ENCODE results near the gene VAT1.
"Not testable (repeated sequence)": the region's sequence is repeated elsewhere in the genome, so short reads cannot be mapped to it uniquely, and the experiment has no call there.

The VAT1 gene

DNA sequence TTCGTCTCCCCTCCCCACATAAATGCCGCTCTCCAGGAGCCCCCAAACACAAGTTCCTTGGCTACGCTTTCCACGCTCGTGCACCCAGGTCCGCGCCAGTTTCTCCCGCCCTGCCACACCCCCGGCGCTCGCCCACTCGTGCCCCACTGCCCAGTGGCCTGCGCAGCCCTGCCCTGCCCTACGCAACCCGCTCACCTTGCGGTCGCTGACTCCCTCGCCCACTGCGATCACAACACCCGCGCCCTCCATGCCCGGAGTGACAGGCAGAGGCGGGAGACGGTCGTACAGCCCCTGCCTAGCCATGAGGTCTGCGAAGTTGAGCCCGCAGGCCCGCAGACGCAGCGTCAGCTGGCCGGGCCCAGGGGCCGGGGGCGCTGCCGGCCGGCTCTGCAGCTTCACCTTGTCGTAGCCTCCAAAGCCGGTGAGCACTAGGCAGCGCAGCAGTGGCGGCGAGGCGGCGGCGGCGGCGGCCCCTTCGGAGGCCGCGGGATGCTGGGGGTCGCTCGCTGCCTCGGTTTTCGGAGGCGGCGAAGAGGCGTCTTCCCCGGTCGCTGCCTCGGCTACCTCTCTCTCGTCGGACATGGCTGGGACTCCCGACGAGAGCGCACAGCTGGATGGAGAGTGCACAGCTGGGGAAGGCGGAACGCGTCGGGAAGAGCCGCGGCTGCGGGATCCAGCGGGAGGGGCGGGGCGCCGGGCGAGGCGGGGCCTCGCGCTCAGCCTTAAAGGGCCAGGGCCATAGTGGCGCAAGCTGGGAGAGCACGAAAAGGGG is at the start of gene VAT1:
Gene VAT1, minus strand, starts transcription at position 645 of the 772 bp plus-strand sequence. Its CDS starts 63 bp downstream, at position 582.
- no peak for DNase-seq

- no peak for DNase-seq
These were observed 48.7 kb upstream of the VAT1 start for GRCh38 chr17:43070872-43071271.

- no peak for DNase-seq
These were observed 48.1 kb upstream of the VAT1 start for GRCh38 chr17:43070257-43070656.

DNA sequence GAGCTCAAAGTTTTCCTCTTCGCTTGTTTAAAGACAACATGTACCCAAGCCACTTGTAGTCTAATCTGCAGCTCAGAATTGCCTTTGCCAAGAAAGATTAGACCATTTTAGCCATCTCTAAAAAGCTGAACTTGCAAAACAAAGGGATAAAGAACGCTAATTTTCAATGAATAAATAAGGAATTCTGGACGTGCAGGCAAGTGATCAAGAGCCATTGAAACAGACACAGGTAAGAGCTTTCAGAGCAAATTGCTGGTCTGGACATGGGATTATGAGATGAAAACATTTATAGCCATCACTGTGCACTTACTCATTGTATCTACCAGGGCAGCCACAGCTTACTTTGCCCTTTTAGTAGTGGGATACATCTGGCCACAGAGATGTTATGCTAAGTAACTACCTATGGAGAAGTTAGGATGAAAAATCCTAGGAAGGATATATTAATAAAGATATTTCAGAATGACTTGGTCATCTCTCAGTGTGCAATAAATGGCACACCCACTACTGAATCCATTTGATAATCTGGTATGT is 47.2 kb upstream of the VAT1 start:
- DNase-seq: no peak

DNA sequence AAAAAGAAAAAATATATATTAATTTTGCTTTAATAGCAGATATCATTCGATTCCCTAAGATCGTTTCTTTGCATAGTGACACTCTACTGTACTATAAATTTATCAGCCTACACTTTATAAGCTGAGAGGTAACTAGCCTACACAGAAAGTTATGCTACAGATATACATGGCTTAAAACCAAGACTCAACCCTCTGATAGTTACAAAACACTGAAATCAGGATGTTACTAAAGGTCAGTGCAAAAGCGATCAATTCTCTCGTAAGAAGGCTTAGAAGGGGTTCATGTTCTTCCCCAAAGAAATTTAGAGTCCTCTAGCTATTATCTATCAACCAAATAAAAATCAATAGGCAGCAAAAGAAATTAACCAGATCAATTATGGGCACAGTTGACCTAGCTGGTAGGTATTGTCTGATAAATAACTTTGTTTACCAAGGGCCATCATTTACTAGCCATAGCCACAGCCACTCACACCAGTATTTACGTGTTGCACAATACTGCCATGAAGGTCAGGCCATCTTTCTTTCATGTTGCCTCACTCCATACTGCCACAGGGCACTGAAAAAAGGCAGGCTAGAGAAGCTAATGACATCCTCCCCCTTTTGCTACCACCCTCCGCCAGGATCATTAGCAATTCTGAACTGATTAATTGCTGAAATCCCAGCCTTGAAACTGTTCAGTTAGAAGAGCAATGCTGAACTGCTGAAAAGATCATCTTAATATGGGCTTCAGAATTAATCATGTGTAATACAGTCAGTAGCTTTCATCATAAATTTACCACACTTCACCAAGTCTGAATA is 46.6 kb upstream of the VAT1 start:
- no peak for DNase-seq

DNA sequence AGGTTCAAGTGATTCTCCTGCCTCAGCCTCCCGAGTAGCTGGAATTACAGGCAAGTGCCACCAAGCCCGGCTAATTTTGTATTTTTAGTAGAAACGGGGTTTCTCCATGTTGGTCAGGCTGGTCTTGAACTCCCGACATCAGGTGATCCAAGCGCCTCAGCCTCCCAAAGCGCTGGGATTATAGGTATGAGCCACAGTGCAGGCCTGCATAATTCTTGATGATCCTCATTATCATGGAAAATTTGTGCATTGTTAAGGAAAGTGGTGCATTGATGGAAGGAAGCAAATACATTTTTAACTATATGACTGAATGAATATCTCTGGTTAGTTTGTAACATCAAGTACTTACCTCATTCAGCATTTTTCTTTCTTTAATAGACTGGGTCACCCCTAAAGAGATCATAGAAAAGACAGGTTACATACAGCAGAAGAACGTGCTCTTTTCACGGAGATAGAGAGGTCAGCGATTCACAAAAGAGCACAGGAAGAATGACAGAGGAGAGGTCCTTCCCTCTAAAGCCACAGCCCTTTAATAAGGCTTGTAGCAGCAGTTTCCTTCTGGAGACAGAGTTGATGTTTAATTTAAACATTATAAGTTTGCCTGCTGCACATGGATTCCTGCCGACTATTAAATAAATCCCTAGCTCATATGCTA is 40.9 kb upstream of the VAT1 start:
- DNase-seq: no peak

- DNase-seq: no peak
These were observed 33.9 kb upstream of the VAT1 start for GRCh38 chr17:43056051-43056450.

- not testable (repeated sequence) for DNase-seq
These were observed 30.8 kb upstream of the VAT1 start for GRCh38 chr17:43053008-43053407.

GRCh38 chr17:43051969-43052368 is 29.8 kb upstream of the VAT1 start:
- DNase-seq: no peak

GRCh38 chr17:43044024-43044423 is 21.8 kb upstream of the VAT1 start:
- no peak for DNase-seq

DNA sequence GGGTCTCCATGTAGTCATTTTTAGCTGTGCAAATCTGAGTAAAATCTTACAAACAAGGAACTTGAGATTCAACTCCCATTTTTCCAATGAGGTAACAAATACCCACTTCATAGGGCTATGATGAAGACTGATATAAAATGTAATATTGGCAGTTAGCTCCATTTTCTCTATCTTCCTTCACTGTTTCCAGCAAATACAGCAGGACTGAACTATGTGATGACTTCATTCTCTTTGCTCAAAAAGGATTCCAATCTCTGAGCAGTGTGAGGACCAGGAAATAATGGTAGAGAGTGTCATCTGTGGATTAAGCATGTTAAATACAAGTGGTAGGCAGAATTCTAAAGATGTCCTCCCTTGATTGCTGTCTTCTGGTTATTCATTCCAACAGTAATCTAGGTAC is 21.1 kb upstream of the VAT1 start:
- no peak for DNase-seq

- no peak for DNase-seq
These were observed 19.9 kb upstream of the VAT1 start for GRCh38 chr17:43042025-43042628.

DNA sequence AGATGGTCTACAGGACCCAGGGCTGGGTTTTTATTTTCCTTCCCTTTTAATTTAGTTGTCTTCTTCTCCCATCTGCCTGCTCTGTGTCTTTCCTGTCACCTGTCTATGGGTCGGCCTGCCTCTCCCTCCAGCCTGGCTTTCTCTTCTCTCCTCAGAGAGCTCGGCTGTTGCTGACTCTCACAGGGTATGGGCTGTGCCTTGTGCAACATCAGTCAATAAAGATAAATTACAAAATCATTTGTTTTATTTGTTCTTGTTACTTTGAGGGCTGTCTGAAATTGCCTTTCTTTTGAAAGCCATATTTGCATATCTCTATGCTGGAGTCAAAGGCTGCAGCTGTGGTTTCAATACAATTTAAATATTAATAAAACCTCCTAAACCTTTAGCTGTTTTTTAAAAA is 18.5 kb upstream of the VAT1 start:
- DNase-seq: no peak

- no peak for DNase-seq
These were observed 17.5 kb upstream of the VAT1 start for GRCh38 chr17:43039646-43040045.

- no peak for DNase-seq
These were observed 12.7 kb upstream of the VAT1 start for GRCh38 chr17:43034894-43035293.

DNA sequence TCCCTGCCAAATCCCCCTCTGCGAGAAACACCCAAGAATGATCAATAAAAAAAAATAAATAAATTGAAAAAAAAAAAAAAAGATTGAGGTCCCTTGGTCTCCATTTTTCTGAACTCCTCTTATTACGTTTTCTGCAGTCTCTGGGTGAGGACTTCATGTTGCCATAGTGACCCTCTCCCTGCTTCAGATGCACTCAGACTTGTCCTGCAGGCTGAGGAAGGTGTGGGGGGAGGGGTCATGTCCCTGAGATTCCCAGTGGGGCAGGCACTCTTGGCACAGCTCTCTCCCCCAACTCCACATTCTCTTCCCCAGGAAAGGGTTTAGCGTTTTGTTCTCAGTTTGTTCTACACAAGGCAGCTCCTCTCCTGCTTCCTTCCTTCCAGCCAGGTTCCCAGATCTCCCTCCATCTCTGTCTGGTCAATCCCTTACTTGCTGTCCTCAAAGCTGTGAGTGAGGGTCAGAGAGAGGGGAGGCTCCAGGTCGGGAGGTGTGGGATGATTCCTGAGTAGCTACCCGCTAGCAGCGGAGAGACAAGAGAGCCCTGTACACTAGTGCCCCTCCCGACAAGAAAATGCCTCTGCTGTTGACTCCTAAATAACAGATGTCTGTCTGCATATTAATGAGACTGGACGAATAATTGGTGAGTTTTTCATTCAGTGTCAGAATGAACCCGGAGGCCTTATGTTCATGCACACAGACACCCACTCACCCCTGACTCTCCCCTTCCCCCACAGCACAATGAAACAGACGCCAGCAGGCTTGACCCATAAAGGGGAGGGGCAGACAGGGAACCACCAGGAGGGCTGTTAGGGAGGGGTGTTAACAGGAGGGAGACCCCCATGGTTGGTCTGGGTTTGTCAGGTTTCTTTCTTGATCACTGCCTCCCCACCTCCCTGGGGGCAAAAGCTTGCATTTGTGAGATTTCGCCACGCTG is 12.0 kb upstream of the VAT1 start:
- no peak for DNase-seq

GRCh38 chr17:43031666-43032065 is 9.5 kb upstream of the VAT1 start:
- no peak for DNase-seq

DNA sequence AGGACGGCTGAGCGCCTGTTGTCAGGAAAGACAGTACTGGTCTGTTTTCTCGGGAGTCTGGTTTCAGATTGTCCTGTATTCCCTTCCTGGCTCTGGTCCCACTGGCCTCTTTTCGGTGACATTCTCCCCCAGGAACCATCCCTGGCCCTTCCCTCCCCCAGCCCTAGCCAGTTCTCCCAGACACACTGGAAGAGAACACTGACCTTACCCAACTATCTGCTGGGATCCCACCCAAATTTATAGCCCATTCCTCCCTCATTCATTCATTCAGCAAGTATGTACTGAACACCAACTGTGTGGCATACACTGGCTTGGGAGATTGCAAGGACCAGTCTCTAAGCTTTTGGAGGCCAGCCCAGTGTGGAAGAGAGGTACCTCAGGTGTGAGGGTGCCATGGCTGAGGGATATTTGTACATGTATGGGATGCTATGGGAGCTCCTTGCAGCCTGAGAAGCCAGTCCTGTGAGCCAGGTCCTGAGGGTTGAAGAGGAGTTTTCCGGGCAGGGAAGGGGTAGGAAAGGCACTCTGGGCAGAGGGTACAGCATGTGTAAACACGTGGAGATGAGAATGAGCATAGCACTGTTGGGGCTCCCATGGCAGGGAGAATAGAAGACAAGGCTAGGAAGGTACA is 8.1 kb upstream of the VAT1 start:
- DNase-seq: no peak

- no peak for DNase-seq
These were observed 6.2 kb upstream of the VAT1 start for GRCh38 chr17:43028221-43028861.

DNA sequence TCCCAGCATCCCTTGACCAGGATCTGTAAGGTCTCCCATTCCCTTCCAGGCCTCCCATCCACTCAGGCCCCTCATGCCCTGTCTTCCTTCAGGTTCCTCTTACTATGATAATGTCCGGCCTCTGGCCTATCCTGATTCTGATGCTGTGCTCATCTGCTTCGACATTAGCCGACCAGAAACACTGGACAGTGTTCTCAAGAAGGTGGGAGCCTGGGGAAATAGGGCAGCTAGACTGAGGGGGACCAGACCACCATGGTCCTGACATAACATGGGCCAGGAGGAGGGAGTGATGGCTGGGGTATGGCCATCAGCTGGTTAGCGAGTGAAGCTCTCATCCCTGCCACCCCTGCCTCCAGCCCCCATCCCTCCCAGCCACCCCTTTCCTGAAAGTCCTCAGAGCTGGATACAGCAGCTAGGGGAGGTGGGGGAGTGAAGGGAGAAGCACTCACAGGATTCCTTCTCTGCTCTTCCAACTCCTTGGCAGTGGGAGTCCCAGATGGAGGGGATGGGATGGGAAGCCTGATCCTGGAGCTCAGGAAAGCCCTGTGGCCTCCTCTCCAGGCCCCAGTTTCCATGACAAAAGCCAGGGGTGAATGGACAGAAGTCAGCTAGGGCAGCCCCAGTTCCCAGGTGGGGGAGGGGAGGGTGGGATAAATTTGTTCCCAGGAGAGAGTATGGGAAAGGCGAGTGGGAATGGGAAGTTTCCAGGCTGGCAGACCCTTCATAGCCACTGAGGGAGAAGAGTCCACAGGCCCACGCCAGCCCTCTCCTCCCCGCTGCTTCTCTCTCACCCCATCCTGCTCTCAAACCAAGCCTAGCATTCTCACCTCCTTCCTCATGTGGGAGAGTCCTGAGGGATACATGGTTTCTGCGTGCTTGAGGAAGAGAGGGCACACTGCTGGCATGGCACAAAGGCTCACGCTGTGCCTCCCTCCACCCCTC is 5.2 kb upstream of the VAT1 start:
- no peak for DNase-seq
